NCI-H82 treated with DMSO at 0.1 percent for 48 hours (cell line): Measurements from ENCODE around the gene LAMC2.
"Not testable (repeated sequence)": the region's sequence is repeated elsewhere in the genome, so short reads cannot be mapped to it uniquely, and the experiment has no call there.

Source experiments
- DNase-seq: peaks from one replicate; lab custom pipeline; 2025; ENCODE audit not compliant: unreplicated experiment; lab: John Stamatoyannopoulos, UW

Gene LAMC2

DNA sequence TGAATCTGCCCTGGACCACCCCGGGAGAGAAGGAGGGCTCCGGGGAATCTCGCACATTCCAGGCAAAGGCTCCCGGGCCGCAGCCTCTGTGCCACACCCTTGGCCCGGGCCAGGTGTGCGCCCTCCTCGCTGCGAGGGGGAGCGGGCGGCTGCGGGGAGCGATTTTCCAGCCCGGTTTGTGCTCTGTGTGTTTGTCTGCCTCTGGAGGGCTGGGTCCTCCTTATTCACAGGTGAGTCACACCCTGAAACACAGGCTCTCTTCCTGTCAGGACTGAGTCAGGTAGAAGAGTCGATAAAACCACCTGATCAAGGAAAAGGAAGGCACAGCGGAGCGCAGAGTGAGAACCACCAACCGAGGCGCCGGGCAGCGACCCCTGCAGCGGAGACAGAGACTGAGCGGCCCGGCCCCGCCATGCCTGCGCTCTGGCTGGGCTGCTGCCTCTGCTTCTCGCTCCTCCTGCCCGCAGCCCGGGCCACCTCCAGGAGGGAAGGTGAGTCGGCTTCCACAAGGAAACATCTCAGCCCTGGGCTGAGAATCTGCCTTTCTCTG is at the start of gene LAMC2:
Gene LAMC2, plus strand, starts transcription at position 324 of the 550 bp plus-strand sequence. Its CDS starts 89 bp downstream, at position 413.
- no peak for DNase-seq

DNA sequence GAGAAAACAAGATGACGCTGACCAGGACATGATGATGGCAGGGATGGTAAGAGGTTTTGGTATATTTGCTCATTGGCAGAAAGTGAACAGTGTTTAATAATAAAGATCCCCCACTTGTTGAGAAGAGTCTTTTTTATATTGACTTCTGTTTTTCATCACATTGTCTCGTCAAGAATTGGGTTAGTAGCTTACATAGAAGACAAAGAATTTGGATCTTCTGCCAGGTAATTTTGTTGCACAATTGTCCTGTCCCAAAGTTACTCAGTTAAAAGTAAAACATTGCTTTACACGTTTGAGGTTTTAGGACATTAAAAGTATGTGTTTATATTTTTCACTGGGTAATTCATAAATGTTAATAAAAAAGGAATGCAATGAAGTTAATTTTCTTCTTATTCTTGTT is 48.3 kb upstream of the LAMC2 start:
- no peak for DNase-seq

DNA sequence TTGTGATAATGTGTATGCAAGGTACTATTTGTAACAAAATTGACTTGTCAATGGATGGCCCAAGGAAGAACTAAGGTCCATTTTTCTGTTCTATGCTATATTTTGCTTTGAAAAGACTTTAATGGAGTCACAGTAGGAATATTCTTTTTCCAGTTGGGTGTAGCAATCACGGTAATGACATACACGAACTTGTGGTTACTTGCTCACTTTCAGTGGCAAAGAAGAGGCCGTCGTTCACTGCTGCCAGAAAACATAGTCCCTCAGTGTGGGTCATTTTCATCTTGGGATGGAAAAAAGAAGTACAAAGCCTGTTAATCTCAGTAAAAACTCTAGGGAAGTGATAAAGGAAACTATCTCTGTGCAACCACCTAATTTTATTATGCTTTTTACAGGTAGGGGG is 47.8 kb upstream of the LAMC2 start:
- DNase-seq = no peak

DNA sequence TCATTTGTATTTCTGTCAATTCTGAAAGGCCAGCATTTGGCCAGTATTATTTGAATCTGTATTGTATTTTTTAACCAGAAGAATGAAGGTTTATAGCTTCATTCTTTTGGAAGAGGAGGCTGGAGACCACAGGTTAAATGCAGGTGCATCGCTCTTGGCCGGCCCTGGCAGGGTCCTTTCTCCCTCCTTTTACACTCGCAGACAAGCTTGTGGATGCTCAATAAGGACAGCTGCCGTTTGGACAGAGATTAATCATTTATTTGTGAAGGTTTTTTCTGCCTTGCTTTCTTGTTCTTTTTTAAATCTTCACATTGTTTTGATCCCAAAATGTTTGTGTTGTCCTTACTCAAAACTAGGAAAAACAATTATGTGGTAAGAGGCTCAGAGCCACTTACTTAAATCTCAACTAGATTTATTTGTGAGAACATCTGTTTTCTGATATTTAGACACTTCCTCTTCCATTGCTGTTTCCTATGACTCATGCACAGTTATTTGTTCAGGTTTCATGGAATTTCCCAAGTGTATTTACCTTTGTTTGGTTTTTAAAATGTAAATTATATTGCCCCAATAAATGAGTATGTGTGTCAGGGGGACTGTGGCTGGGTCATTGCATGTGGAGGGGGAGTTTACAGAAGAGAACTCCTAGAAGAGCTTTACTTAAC is 46.7 kb upstream of the LAMC2 start:
- DNase-seq = no peak

- no peak for DNase-seq
Measured at GRCh38 chr1:183140633-183141032, 45.4 kb upstream of the LAMC2 start.

- DNase-seq = no peak
Measured at GRCh38 chr1:183142171-183142570, 43.9 kb upstream of the LAMC2 start.

DNA sequence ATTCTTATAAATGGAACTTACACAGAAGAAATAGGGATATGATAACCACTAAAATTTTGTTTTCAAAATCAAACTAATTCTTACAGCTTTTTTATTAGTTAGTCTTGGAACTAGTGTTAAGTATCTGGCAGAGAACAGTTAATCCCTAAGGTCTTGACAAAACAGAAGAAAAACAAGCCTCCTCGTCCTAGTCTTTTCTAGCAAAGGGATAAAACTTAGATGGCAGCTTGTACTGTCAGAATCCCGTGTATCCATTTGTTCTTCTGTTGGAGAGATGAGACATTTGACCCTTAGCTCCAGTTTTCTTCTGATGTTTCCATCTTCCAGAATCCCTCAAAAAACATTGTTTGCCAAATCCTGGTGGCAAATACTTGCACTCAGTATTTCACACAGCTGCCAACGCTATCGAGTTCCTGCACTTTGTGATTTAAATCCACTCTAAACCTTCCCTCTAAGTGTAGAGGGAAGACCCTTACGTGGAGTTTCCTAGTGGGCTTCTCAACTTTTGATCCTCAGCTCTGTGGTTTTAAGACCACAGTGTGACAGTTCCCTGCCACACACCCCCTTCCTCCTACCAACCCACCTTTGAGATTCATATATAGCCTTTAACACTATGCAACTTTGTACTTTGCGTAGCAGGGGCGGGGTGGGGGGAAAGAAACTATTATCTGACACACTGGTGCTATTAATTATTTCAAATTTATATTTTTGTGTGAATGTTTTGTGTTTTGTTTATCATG is 42.3 kb upstream of the LAMC2 start:
- no peak for DNase-seq

DNA sequence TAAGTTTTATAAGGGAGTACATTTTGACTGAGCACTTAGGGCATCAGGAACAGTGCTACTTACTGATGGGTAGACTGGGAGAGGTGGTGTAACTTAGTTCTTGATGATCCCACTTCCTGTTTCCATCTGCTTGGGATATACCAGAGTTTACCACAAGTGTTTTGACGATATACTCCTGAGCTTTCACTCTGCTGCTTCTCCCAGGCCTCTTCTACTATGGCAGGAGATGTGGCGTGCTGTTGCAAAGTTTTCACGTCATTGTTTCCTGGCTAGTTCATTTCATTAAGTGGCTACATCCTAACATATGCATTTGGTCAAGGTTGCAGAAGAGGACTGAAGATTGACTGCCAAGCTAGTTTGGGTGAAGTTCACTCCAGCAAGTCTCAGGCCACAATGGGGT is 41.3 kb upstream of the LAMC2 start:
- DNase-seq = no peak

GRCh38 chr1:183147735-183148134 is 38.3 kb upstream of the LAMC2 start:
- DNase-seq = no peak

- no peak for DNase-seq
Measured at GRCh38 chr1:183148599-183148998, 37.5 kb upstream of the LAMC2 start.

DNA sequence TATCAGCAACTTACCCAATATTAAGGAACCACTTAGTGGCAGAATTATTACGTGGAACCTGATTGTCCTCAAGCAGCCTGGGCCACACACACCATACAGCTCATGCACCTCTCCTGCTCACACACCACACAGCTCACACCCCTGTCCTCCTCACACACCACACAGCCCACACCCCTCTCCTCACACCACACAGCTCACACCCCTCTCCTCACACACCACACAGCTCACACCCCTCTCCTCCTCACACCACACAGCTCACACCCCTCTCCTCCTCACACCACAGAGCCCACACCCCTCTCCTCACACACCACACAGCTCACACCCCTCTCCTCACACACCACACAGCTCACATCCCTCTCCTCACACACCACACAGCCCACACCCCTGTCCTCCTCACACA is 36.8 kb upstream of the LAMC2 start:
- DNase-seq = no peak

DNA sequence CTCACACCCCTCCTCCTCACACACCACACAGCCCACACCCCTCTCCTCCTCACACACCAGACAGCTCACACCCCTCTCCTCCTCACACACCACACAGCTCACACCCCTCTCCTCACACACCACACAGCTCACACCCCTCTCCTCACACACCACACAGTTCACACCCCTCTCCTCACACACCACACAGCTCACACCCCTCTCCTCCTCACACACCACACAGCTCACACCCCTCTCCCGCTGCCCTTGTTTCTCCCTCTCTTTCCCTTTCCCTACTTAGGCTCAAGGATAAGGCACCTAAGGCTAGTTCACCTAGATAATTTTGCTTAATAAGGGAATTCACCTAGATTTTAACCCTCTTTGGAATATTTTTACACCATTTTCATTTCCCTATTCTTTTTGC is 36.0 kb upstream of the LAMC2 start:
- not testable (repeated sequence) for DNase-seq

GRCh38 chr1:183150445-183150844 is 35.6 kb upstream of the LAMC2 start:
- no peak for DNase-seq

GRCh38 chr1:183152180-183152579 is 33.9 kb upstream of the LAMC2 start:
- DNase-seq = no peak

GRCh38 chr1:183155939-183156338 is 30.1 kb upstream of the LAMC2 start:
- DNase-seq = no peak

- DNase-seq = no peak
Measured at GRCh38 chr1:183159960-183160359, 26.1 kb upstream of the LAMC2 start.

DNA sequence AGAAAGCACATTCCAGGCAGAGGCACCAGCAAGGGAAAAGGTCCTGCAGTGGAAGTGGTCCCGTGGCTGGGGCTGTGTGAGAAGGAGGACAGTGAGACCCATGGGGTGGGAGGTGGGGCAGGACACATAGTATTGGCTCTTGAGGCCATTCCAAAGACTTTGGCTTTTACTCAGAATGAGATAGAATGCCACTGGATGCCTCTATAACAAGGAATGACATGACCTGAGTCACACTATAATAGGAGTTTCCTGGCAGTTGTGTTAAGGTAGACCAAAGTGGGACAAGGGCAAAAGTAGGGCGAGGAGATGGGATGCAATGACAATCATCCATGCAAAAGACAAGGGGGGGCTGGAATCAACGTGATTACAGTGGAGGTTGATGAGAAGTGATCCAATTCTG is 24.7 kb upstream of the LAMC2 start:
- no peak for DNase-seq

- DNase-seq = no peak
Measured at GRCh38 chr1:183163316-183163715, 22.7 kb upstream of the LAMC2 start.

GRCh38 chr1:183164340-183164739 is 21.7 kb upstream of the LAMC2 start:
- DNase-seq = no peak

GRCh38 chr1:183164963-183165362 is 21.1 kb upstream of the LAMC2 start:
- DNase-seq = no peak

GRCh38 chr1:183165456-183165855 is 20.6 kb upstream of the LAMC2 start:
- DNase-seq = no peak

- DNase-seq = no peak
Measured at GRCh38 chr1:183166454-183166853, 19.6 kb upstream of the LAMC2 start.
